GM23338 (cell line): ENCODE measurements around the gene APBB1IP.

Experiments
- EZH2phosphoT487 ChIP-seq: fragments of 200-600 bp; sonication (generic); IDR thresholded peaks from one replicate; pipeline ENCODE4 v1.8.1; 2018; ENCODE audit warnings: antibody characterized with exemption; ENCODE audit not compliant: unreplicated experiment
- NANOG ChIP-seq: IDR thresholded peaks from 2 replicates; pipeline ENCODE4 v1.6.1; 2016; ENCODE audit warnings: antibody characterized with exemption, borderline replicate concordance
- POLR2AphosphoS5 ChIP-seq: IDR thresholded peaks from 2 replicates; pipeline ENCODE4 v1.6.1; 2016; ENCODE audit warnings: antibody characterized with exemption, low read depth
- TF ChIP-seq, protein P1 (sequence below), 2 experiments: fragments of 200-600 bp in 1 of 2; sonication (generic) in 1 of 2; conservative IDR thresholded peaks; 2 replicates each; pipeline versions ENCODE4 v1.5.1 to v1.6.1; 2016 to 2017; ENCODE audit warnings: antibody characterized with exemption in 2 of 2, low read depth in 2 of 2, mild to moderate bottlenecking in 2 of 2, moderate library complexity in 1 of 2
- TF ChIP-seq, protein P2 (sequence below): IDR thresholded peaks from one replicate; pipeline ENCODE4 v1.6.1; 2018; ENCODE audit warnings: antibody characterized with exemption; ENCODE audit not compliant: unreplicated experiment

DNA sequence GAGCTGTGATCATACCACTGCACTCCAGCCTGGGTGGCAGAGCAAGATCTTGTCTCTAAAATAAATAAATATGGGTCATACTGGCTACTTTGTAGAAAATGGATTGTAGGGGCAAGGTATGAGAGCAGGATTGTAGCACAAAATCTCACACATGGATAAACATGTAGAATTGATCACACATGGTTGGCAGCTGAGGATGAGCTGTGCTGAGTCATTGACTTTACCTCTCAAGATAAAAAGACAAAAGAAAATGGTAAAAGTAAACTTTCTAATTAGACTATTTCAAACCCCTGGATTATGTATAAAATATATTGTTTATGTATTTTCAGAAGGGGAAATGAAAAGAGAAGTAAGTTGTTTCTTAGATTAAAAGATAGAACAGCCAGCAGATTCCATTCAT lies 69.3 kb downstream of the APBB1IP start:
- TF ChIP-seq NANOG (no peak), EZH2phosphoT487 (no peak), POLR2AphosphoS5 (no peak)
- TF ChIP-seq, protein P1, sequence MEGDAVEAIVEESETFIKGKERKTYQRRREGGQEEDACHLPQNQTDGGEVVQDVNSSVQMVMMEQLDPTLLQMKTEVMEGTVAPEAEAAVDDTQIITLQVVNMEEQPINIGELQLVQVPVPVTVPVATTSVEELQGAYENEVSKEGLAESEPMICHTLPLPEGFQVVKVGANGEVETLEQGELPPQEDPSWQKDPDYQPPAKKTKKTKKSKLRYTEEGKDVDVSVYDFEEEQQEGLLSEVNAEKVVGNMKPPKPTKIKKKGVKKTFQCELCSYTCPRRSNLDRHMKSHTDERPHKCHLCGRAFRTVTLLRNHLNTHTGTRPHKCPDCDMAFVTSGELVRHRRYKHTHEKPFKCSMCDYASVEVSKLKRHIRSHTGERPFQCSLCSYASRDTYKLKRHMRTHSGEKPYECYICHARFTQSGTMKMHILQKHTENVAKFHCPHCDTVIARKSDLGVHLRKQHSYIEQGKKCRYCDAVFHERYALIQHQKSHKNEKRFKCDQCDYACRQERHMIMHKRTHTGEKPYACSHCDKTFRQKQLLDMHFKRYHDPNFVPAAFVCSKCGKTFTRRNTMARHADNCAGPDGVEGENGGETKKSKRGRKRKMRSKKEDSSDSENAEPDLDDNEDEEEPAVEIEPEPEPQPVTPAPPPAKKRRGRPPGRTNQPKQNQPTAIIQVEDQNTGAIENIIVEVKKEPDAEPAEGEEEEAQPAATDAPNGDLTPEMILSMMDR (conservative IDR thresholded peaks at IDR 0.05; ENCODE audit: low read depth in 2 of 2) = no peak
- TF ChIP-seq, protein P2, sequence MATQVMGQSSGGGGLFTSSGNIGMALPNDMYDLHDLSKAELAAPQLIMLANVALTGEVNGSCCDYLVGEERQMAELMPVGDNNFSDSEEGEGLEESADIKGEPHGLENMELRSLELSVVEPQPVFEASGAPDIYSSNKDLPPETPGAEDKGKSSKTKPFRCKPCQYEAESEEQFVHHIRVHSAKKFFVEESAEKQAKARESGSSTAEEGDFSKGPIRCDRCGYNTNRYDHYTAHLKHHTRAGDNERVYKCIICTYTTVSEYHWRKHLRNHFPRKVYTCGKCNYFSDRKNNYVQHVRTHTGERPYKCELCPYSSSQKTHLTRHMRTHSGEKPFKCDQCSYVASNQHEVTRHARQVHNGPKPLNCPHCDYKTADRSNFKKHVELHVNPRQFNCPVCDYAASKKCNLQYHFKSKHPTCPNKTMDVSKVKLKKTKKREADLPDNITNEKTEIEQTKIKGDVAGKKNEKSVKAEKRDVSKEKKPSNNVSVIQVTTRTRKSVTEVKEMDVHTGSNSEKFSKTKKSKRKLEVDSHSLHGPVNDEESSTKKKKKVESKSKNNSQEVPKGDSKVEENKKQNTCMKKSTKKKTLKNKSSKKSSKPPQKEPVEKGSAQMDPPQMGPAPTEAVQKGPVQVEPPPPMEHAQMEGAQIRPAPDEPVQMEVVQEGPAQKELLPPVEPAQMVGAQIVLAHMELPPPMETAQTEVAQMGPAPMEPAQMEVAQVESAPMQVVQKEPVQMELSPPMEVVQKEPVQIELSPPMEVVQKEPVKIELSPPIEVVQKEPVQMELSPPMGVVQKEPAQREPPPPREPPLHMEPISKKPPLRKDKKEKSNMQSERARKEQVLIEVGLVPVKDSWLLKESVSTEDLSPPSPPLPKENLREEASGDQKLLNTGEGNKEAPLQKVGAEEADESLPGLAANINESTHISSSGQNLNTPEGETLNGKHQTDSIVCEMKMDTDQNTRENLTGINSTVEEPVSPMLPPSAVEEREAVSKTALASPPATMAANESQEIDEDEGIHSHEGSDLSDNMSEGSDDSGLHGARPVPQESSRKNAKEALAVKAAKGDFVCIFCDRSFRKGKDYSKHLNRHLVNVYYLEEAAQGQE = no peak
